SK-N-SH (cell line): Measurements from ENCODE around the gene PSME2. TPM values are rescaled to one million over a fixed set of nuclear protein-coding genes. Genes with fewer than 3 reads are reported as not detected.

Experiments used
- CTCF ChIA-PET: fragments of 300-600, 350-600 bp; formaldehyde crosslinking; extraction: SDS; loops from one replicate; lab custom pipeline; 2021; lab: Yijun Ruan, JAX
- POLR2A ChIA-PET: fragments of 350-600 bp; sonication (Branson Sonifier 250); formaldehyde crosslinking; extraction: SDS; loops from one replicate; lab custom pipeline; 2020; ENCODE audit warnings: antibody characterized with exemption, inconsistent platforms; lab: Yijun Ruan, JAX
- DNase-seq: peaks from one replicate; pipeline ENCODE4 v3.0.0; 2012
- H2AFZ ChIP-seq: fragments of 200-600 bp; sonication (generic); 2 replicates; pipeline ENCODE4 v1.8.1; 2016; ENCODE audit warnings: antibody characterized with exemption, mild to moderate bottlenecking, low read depth
- H3F3A ChIP-seq: fragments of 200-600 bp; sonication (generic); replicated peaks from 2 replicates; pipeline ENCODE3; 2016; ENCODE audit warnings: antibody characterized with exemption, mild to moderate bottlenecking; ENCODE audit not compliant: insufficient read depth
- H3K27ac ChIP-seq, 2 experiments: fragments of 200-500 bp in 1 of 2; fragments of 200-600 bp in 1 of 2; sonication (Bioruptor generic) in 1 of 2; sonication (generic), shearing (Covaris generic) in 1 of 2; 2 replicates each; pipeline versions ENCODE4 v1.5.1 to v1.6.1; 2014 to 2016; ENCODE audit warnings: low read depth in 2 of 2, inconsistent platforms in 1 of 2, low read length in 1 of 2, mild to moderate bottlenecking in 1 of 2, mixed read lengths in 1 of 2
- H3K27me3 ChIP-seq: fragments of 200-600 bp; sonication (generic), shearing (Covaris generic); 2 replicates; pipeline ENCODE4 v1.6.1; 2016; ENCODE audit warnings: mixed run types; ENCODE audit not compliant: insufficient read depth
- H3K36me3 ChIP-seq, 2 experiments: fragments of 200-500 bp in 1 of 2; fragments of 200-600 bp in 1 of 2; sonication (Bioruptor generic) in 1 of 2; sonication (generic) in 1 of 2; replicated peaks in 1 of 2; 2 replicates each; pipeline versions ENCODE3 to v1.5.1; 2014 to 2016; ENCODE audit warnings: low read length in 1 of 2, mild to moderate bottlenecking in 1 of 2; ENCODE audit not compliant: insufficient read depth in 2 of 2, control insufficient read depth in 1 of 2
- H3K4me1 ChIP-seq, 2 experiments: fragments of 200-500 bp in 1 of 2; fragments of 200-600 bp in 1 of 2; sonication (Bioruptor generic) in 1 of 2; sonication (generic), shearing (Covaris generic) in 1 of 2; 2 replicates each; pipeline versions ENCODE4 v1.5.1 to v1.6.1; 2014 to 2016; ENCODE audit warnings: low read depth in 1 of 2, low read length in 1 of 2, mixed run types in 1 of 2; ENCODE audit not compliant: insufficient read depth in 2 of 2, control insufficient read depth in 1 of 2
- H3K4me2 ChIP-seq: fragments of 200-600 bp; sonication (generic), shearing (Covaris generic); 2 replicates; pipeline ENCODE4 v1.6.1; 2017; ENCODE audit warnings: mixed run types
- H3K4me3 ChIP-seq, 2 experiments: fragments of 200-500 bp in 1 of 2; fragments of 200-600 bp in 1 of 2; sonication (Bioruptor generic) in 1 of 2; sonication (generic), shearing (Covaris generic) in 1 of 2; 2 replicates each; pipeline versions ENCODE4 v1.5.1 to v1.8.1; 2014 to 2016; ENCODE audit warnings: low read depth in 2 of 2, inconsistent platforms in 1 of 2, low read length in 1 of 2, mild to moderate bottlenecking in 1 of 2, mixed read lengths in 1 of 2, moderate library complexity in 1 of 2
- H3K79me2 ChIP-seq: fragments of 200-600 bp; sonication (generic); 2 replicates; pipeline ENCODE4 v1.8.1; 2017; ENCODE audit warnings: mild to moderate bottlenecking; ENCODE audit not compliant: insufficient read depth
- H3K9ac ChIP-seq: fragments of 200-600 bp; sonication (generic); 2 replicates; pipeline ENCODE4 v1.6.1; 2017; ENCODE audit warnings: mixed run types
- H3K9me2 ChIP-seq: fragments of 200-600 bp; sonication (generic); 2 replicates; pipeline ENCODE4 v1.6.1; 2017; ENCODE audit warnings: mixed run types
- H3K9me3 ChIP-seq: fragments of 200-600 bp; sonication (generic); 2 replicates; pipeline ENCODE4 v1.6.1; 2017; ENCODE audit warnings: mixed run types, mild to moderate bottlenecking, moderate library complexity
- H4K20me1 ChIP-seq: fragments of 200-600 bp; sonication (generic); 2 replicates; pipeline ENCODE4 v1.6.1; 2017; ENCODE audit warnings: mild to moderate bottlenecking, mixed run types; ENCODE audit not compliant: insufficient read depth
- CHD2 ChIP-seq: fragments of 150-350 bp; IDR thresholded peaks from 2 replicates; pipeline ENCODE4 v1.6.1; 2018; ENCODE audit warnings: low read length; ENCODE audit not compliant: partially characterized antibody
- ELF1 ChIP-seq: IDR thresholded peaks from 2 replicates; pipeline ENCODE4 v1.4.0; 2012
- EP300 ChIP-seq, 2 experiments: IDR thresholded peaks; 2 replicates each; pipeline versions ENCODE4 v1.4.0 to v1.6.1; 2012; ENCODE audit warnings: borderline replicate concordance in 1 of 2, low read depth in 1 of 2, low read length in 1 of 2
- GABPA ChIP-seq: IDR thresholded peaks from 2 replicates; pipeline ENCODE4 v1.4.0; 2012; ENCODE audit warnings: low read depth, mild to moderate bottlenecking
- GATA2 ChIP-seq: sonication (generic); formaldehyde crosslinking; IDR thresholded peaks from 2 replicates; pipeline ENCODE4 v1.5.0; 2020; ENCODE audit warnings: mild to moderate bottlenecking, missing genetic modification reagents
- JUND ChIP-seq: IDR thresholded peaks from 2 replicates; pipeline ENCODE4 v1.4.0; 2012
- MEF2A ChIP-seq: IDR thresholded peaks from 2 replicates; pipeline ENCODE4 v1.4.0; 2012; ENCODE audit warnings: low read depth, borderline replicate concordance
- MXI1 ChIP-seq: IDR thresholded peaks from 2 replicates; pipeline ENCODE4 v1.6.1; 2012; ENCODE audit warnings: mild to moderate bottlenecking, low read depth, low read length, improper control_type of control experiment
- RCOR1 ChIP-seq: fragments of 150-350 bp; IDR thresholded peaks from 2 replicates; pipeline ENCODE4 v1.6.1; 2017; ENCODE audit warnings: antibody characterized with exemption, low read length
- RFX5 ChIP-seq: IDR thresholded peaks from 2 replicates; pipeline ENCODE4 v1.6.1; 2012; ENCODE audit warnings: mild to moderate bottlenecking, improper control_type of control experiment, low read length
- RXRA ChIP-seq: IDR thresholded peaks from 2 replicates; pipeline ENCODE4 v1.4.0; 2012; ENCODE audit warnings: low read depth, mild to moderate bottlenecking, borderline replicate concordance
- SMC3 ChIP-seq: IDR thresholded peaks from 2 replicates; pipeline ENCODE4 v1.6.1; 2012; ENCODE audit warnings: low read depth, low read length, improper control_type of control experiment
- TAF1 ChIP-seq: IDR thresholded peaks from 2 replicates; pipeline ENCODE4 v1.6.1; 2012; ENCODE audit warnings: low read depth, mild to moderate bottlenecking, low read length, moderate library complexity, borderline replicate concordance
- TCF12 ChIP-seq: IDR thresholded peaks from 2 replicates; pipeline ENCODE4 v1.4.0; 2012
- TEAD4 ChIP-seq: IDR thresholded peaks from 2 replicates; pipeline ENCODE4 v1.4.0; 2012; ENCODE audit warnings: mild to moderate bottlenecking, borderline replicate concordance; ENCODE audit not compliant: insufficient read depth
- WGBS: methylation state at CpG from one replicate; pipeline ENCODE4 v1.1.6; 2017; ENCODE audit warnings: low lambda C conversion rate; 5-methylcytosine and 5-hydroxymethylcytosine counted together
- polyA plus RNA-seq, 3 experiments: library from polyadenylated mRNA; depleted of rRNA; stranded (reverse); fragments of >200 nt; gene quantifications; 2 replicates each; pipeline ENCODE4 v1.2.3, GENCODE V29; 2012
- TF ChIP-seq, protein P1 (sequence below): fragments of 150-350 bp; IDR thresholded peaks from 2 replicates; pipeline ENCODE4 v1.6.1; 2016; ENCODE audit warnings: mild to moderate bottlenecking, low read depth, low read length
- TF ChIP-seq, protein P2 (sequence below): IDR thresholded peaks from 2 replicates; pipeline ENCODE4 v1.4.0; 2012; ENCODE audit warnings: low read depth, borderline replicate concordance
- TF ChIP-seq, protein P3 (sequence below): IDR thresholded peaks from 2 replicates; pipeline ENCODE4; 2012
- TF ChIP-seq, protein P4 (sequence below): fragments of 200-600 bp; sonication (generic); IDR thresholded peaks from 2 replicates; pipeline ENCODE4 v1.6.1; 2017; ENCODE audit warnings: antibody characterized with exemption, mild to moderate bottlenecking, moderate library complexity
- TF ChIP-seq, protein P5 (sequence below): fragments of 150-350 bp; IDR thresholded peaks from 2 replicates; pipeline ENCODE4 v1.6.1; 2017; ENCODE audit warnings: antibody characterized with exemption, low read length, low read depth, borderline replicate concordance

PSME2 gene
- polyA plus RNA-seq, 1 of the 3 experiments (the other 2 are of a cell fraction) = 147 TPM

DNA sequence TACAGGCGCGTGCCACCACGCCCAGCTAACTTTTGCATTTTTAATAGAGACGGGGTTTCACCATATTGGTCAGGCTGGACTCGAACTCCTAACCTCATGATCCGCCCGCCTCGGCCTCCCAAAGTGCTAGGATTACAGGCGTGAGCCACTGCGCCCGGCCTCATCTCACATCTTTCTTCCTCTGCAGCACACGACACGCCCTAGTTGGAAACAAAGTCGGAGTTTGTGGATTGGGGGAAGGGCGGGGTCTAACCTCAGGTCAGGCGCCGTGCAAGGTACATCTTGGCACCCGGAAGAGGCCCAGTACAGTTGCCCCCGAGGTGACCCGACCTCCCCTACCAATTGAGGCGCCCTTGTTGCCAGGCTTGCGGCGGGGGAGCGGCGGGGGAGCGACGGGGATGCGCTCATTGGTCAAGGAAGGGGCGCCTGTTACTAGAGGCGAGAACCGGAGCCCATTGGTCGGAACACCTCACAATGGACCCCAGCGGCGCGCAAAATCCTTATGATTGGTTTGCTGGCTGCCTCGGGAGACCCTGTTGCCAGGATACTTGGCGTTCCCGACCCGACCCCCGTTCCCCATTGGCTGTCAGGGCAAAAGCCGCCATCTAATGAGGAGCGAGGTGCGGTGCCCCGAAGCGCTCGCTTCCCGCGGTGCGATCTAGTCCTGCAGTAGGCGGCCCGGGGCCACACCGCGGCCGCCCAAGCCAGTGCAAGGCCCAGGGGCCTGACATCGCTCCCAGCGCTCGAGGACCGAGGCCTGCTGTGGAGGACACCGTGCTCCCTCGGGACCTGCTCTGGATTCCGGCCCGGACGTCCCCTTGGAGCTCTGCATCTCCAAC, 25.2 kb upstream of the PSME2 start, which contains the start of gene REC8:
TSS of gene REC8 (plus strand) at position 659 of the 839 bp plus-strand sequence. CDS start 473 bp downstream, outside the sequence.
- Histone ChIP-seq H3F3A (peaks cover 3% of the 10 kb centered on the region), H3K36me3 (peaks cover 0 to 4% of the 10 kb centered on the region in 2 experiments), H3K9me3 (no peaks in the 10 kb centered on the region), H3K4me2 (peak within 1 kb of the TSS; percentile 53), H3K79me2 (no peaks in the 10 kb centered on the region), H3K27ac (peak within 1 kb of the TSS in 1 of 2 experiments; percentile 90; a peak in 2 of 4 replicates), H3K9me2 (no peaks in the 10 kb centered on the region), H3K9ac (no peak within 1 kb of the TSS), H4K20me1 (no peaks in the 10 kb centered on the region), H3K4me3 (peak within 1 kb of the TSS; percentile 46 to 54; a peak in 3 of 4 replicates), H3K4me1 (peaks cover 0 to 11% of the 10 kb centered on the region in 2 experiments; a peak in 1 of 4 replicates), H2AFZ (no peak within 1 kb of the TSS), H3K27me3 (no peaks in the 10 kb centered on the region)
- ChIA-PET POLR2A (interaction anchor here (0.6 to 3.1 kb wide), 6 partner anchors 10 to 25 kb away, joined by 3 to 21 read pairs (median 4); partner anchors contain the start of genes IPO4, IRF9, PSME2 and RNF31), CTCF (interaction anchor here (0.8 to 2.7 kb wide), 4 partner anchors 11 to 120 kb away, joined by 3 to 23 read pairs (median 4); partner anchors contain the start of genes CARMIL3 and IRF9)
- TF ChIP-seq CHD2 = peak; percentile 59
- TF ChIP-seq SMC3 = no peak
- TF ChIP-seq RCOR1 = no peak
- TF ChIP-seq MXI1 = peak; percentile 36
- TF ChIP-seq RFX5 = peak; percentile 95
- no peak for TF ChIP-seq TCF12
- TF ChIP-seq, protein P1, sequence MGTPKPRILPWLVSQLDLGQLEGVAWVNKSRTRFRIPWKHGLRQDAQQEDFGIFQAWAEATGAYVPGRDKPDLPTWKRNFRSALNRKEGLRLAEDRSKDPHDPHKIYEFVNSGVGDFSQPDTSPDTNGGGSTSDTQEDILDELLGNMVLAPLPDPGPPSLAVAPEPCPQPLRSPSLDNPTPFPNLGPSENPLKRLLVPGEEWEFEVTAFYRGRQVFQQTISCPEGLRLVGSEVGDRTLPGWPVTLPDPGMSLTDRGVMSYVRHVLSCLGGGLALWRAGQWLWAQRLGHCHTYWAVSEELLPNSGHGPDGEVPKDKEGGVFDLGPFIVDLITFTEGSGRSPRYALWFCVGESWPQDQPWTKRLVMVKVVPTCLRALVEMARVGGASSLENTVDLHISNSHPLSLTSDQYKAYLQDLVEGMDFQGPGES = peak; percentile 47
- TF ChIP-seq GATA2 (CRISPR knock-in tag) = no peak
- no peak for TF ChIP-seq JUND
- TF ChIP-seq GABPA = no peak
- TF ChIP-seq, protein P2, sequence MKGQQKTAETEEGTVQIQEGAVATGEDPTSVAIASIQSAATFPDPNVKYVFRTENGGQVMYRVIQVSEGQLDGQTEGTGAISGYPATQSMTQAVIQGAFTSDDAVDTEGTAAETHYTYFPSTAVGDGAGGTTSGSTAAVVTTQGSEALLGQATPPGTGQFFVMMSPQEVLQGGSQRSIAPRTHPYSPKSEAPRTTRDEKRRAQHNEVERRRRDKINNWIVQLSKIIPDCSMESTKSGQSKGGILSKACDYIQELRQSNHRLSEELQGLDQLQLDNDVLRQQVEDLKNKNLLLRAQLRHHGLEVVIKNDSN = no peak
- TF ChIP-seq, protein P3, sequence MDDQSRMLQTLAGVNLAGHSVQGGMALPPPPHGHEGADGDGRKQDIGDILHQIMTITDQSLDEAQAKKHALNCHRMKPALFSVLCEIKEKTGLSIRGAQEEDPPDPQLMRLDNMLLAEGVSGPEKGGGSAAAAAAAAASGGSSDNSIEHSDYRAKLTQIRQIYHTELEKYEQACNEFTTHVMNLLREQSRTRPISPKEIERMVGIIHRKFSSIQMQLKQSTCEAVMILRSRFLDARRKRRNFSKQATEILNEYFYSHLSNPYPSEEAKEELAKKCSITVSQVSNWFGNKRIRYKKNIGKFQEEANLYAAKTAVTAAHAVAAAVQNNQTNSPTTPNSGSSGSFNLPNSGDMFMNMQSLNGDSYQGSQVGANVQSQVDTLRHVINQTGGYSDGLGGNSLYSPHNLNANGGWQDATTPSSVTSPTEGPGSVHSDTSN = no peak
- TF ChIP-seq, protein P4, sequence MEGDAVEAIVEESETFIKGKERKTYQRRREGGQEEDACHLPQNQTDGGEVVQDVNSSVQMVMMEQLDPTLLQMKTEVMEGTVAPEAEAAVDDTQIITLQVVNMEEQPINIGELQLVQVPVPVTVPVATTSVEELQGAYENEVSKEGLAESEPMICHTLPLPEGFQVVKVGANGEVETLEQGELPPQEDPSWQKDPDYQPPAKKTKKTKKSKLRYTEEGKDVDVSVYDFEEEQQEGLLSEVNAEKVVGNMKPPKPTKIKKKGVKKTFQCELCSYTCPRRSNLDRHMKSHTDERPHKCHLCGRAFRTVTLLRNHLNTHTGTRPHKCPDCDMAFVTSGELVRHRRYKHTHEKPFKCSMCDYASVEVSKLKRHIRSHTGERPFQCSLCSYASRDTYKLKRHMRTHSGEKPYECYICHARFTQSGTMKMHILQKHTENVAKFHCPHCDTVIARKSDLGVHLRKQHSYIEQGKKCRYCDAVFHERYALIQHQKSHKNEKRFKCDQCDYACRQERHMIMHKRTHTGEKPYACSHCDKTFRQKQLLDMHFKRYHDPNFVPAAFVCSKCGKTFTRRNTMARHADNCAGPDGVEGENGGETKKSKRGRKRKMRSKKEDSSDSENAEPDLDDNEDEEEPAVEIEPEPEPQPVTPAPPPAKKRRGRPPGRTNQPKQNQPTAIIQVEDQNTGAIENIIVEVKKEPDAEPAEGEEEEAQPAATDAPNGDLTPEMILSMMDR = no peak
- TF ChIP-seq TAF1 = no peak
- no peak for TF ChIP-seq TEAD4
- peak; percentile 81; the same call in 1 of the 2 replicates for TF ChIP-seq RXRA
- peak in 1 of 2 experiments; percentile 52; a peak in 1 of 4 replicates for TF ChIP-seq EP300 (IDR thresholded peaks at IDR 0.05; ENCODE audit: borderline replicate concordance in 1 of 2, low read depth in 1 of 2, low read length in 1 of 2)
- TF ChIP-seq, protein P5, sequence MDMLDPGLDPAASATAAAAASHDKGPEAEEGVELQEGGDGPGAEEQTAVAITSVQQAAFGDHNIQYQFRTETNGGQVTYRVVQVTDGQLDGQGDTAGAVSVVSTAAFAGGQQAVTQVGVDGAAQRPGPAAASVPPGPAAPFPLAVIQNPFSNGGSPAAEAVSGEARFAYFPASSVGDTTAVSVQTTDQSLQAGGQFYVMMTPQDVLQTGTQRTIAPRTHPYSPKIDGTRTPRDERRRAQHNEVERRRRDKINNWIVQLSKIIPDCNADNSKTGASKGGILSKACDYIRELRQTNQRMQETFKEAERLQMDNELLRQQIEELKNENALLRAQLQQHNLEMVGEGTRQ = no peak
- TF ChIP-seq ELF1 = 0 out of 2 replicates have a peak, but pooled peaks have one; percentile 53
- TF ChIP-seq MEF2A = no peak
- 49% methylated on average over 22 of the region's 63 CpGs for WGBS
- peak; percentile 97 for DNase-seq
